ENCODE measurements around the gene NDUFB10.
A peak's percentile ranks its signal among the peaks of the same experiment; 100 is the strongest.
"Not testable (repeated sequence)": the region's sequence is repeated elsewhere in the genome, so short reads cannot be mapped to it uniquely, and the experiment has no call there.

The NDUFB10 gene

GRCh38 chr16:1944612-1945199 is 14.6 kb upstream of the NDUFB10 start:
- DNase-seq (ENCODE audit: extremely low read depth in 1 of 2, low read depth in 1 of 2): no peak

GRCh38 chr16:1945559-1946391 is 13.6 kb upstream of the NDUFB10 start:
- no peak for DNase-seq (ENCODE audit: extremely low read depth in 1 of 2, low read depth in 1 of 2)

- no peak for DNase-seq (ENCODE audit: extremely low read depth in 1 of 2, low read depth in 1 of 2)
These were observed 12.6 kb upstream of the NDUFB10 start for GRCh38 chr16:1946495-1947368.

GRCh38 chr16:1947369-1947670 is 12.0 kb upstream of the NDUFB10 start:
- no peak for DNase-seq (ENCODE audit: extremely low read depth in 1 of 2, low read depth in 1 of 2)

- no peak for DNase-seq (ENCODE audit: extremely low read depth in 1 of 2, low read depth in 1 of 2)
These were observed 9.8 kb upstream of the NDUFB10 start for GRCh38 chr16:1949507-1949906.

- DNase-seq (ENCODE audit: extremely low read depth in 1 of 2, low read depth in 1 of 2): no peak
These were observed 9.3 kb upstream of the NDUFB10 start for GRCh38 chr16:1950047-1950446.

GRCh38 chr16:1950559-1950958 is 8.8 kb upstream of the NDUFB10 start:
- DNase-seq (ENCODE audit: extremely low read depth in 1 of 2, low read depth in 1 of 2): no peak

GRCh38 chr16:1953734-1954133 is 5.6 kb upstream of the NDUFB10 start:
- DNase-seq (ENCODE audit: extremely low read depth in 1 of 2, low read depth in 1 of 2): no peak

- not testable (repeated sequence) for DNase-seq (ENCODE audit: extremely low read depth in 1 of 2, low read depth in 1 of 2)
These were observed 1.8 kb upstream of the NDUFB10 start for GRCh38 chr16:1957434-1958142.

- not testable (repeated sequence) for DNase-seq (ENCODE audit: extremely low read depth in 1 of 2, low read depth in 1 of 2)
These were observed 1.2 kb upstream of the NDUFB10 start for GRCh38 chr16:1958143-1958491.

GRCh38 chr16:1958715-1959268 is 546 bp upstream of the NDUFB10 start:
- DNase-seq (ENCODE audit: extremely low read depth in 1 of 2, low read depth in 1 of 2): no peak

- no peak for DNase-seq (ENCODE audit: extremely low read depth in 1 of 2, low read depth in 1 of 2)
These were observed 1.6 kb downstream of the NDUFB10 start for GRCh38 chr16:1960665-1961630.

- DNase-seq (ENCODE audit: extremely low read depth in 1 of 2, low read depth in 1 of 2): no peak
These were observed 2.3 kb downstream of the NDUFB10 start for GRCh38 chr16:1961651-1962067.

GRCh38 chr16:1962161-1963153 is 3.1 kb downstream of the NDUFB10 start:
- DNase-seq (ENCODE audit: extremely low read depth in 1 of 2, low read depth in 1 of 2): not testable (repeated sequence)

GRCh38 chr16:1963806-1964505 is 4.6 kb downstream of the NDUFB10 start:
- no peak for DNase-seq (ENCODE audit: extremely low read depth in 1 of 2, low read depth in 1 of 2)

GRCh38 chr16:1964506-1965395 is 5.4 kb downstream of the NDUFB10 start, which contains the start of gene RPS2:
TSS of gene RPS2 (minus strand) at chr16:1964826. CDS start at chr16:1964625, 201 bp downstream.
- DNase-seq (ENCODE audit: extremely low read depth in 1 of 2, low read depth in 1 of 2): peak; percentile 96
